Measurements from ENCODE around the gene TNFSF12. TPM values are rescaled to one million over a fixed set of nuclear protein-coding genes. Genes with fewer than 3 reads are reported as not detected.
A peak's percentile ranks its signal among the peaks of the same experiment; 100 is the strongest.

The TNFSF12 gene
- polyA plus RNA-seq, 3 donors, result 37.7 to 98.3 (median 50.2) TPM

- Mint-ChIP-seq H3K4me1 (peaks cover 67% of the 10 kb centered on the region), H3K27me3 (ENCODE audit: low read depth in 3 of 3) (peaks cover 0 to 8% (median 7%) of the 10 kb centered on the region in 3 donors), H3K4me3 (peak within 1 kb of the TSS; percentile 97 to 98), H3K27ac (peak within 1 kb of the TSS; percentile 93 to 98 (median 97)), H3K36me3 (peaks cover 31 to 52% of the 10 kb centered on the region in 2 donors), H3K9me3 (peaks cover 0 to 3% (median 0%) of the 10 kb centered on the region in 7 donors)
- H3K4me2 ChIP-seq (replicated peaks; ENCODE audit: extremely low read depth, low read length, poor library complexity, severe bottlenecking), result peak within 1 kb of the TSS; percentile 90
- H3K9ac ChIP-seq (ENCODE audit: insufficient read depth, low read length, poor library complexity, severe bottlenecking), result peak within 1 kb of the TSS; percentile 72
- 0% methylated on average over 11 of the region's 16 CpGs for WGBS (ENCODE audit: insufficient coverage)
- peaks cover 13 to 19% of the 10 kb centered on the region in 2 donors for H3K36me3 ChIP-seq (replicated peaks in 1 of 2; ENCODE audit: control insufficient read depth in 1 of 2, insufficient read depth in 2 of 2, low read length in 2 of 2)
- H3K79me2 ChIP-seq (ENCODE audit: insufficient read depth, low read length), result peaks cover 62% of the 10 kb centered on the region
- intact Hi-C loops (cut with micrococcal nuclease), result no loop called here
- no peaks in the 10 kb centered on the region for H3K27me3 ChIP-seq (ENCODE audit: control insufficient read depth in 2 of 2, insufficient read depth in 2 of 2, low read length in 2 of 2)
- peak within 1 kb of the TSS; percentile 90 to 92 for H3K27ac ChIP-seq (ENCODE audit: low read depth in 1 of 2, low read length in 2 of 2)
- no peak for TF ChIP-seq CTCF (IDR thresholded peaks at IDR 0.05)
- H3K4me1 ChIP-seq (ENCODE audit: control insufficient read depth in 1 of 2, insufficient read depth in 2 of 2, low read length in 2 of 2), result peaks cover 72 to 80% of the 10 kb centered on the region in 2 donors
- H3K4me3 ChIP-seq (replicated peaks in 1 of 3; ENCODE audit: low read depth in 2 of 3, low read length in 3 of 3), result peak within 1 kb of the TSS; percentile 69 to 100 (median 91)
- no peaks in the 10 kb centered on the region for H3K9me3 ChIP-seq (replicated peaks in 1 of 2; ENCODE audit: control insufficient read depth in 1 of 2, insufficient read depth in 1 of 2, low read length in 2 of 2)
- H2AFZ ChIP-seq (ENCODE audit: insufficient read depth, low read depth, low read length, poor library complexity, severe bottlenecking), result peak within 1 kb of the TSS; percentile 70
- peak in 2 of 3 donors; percentile 64 to 75 for DNase-seq
- H4K20me1 ChIP-seq (ENCODE audit: insufficient read depth, low read length), result peaks cover 23% of the 10 kb centered on the region
These were observed 9.9 kb downstream of the TNFSF12 start, which contains the start of gene TNFSF13 for GRCh38 chr17:7558544-7559319. TNFSF13 (plus strand) TSS chr17:7558750; CDS start chr17:7559040, 290 bp downstream.

- peaks cover 31% of the 10 kb centered on the region for H4K20me1 ChIP-seq (ENCODE audit: insufficient read depth, low read length)
- H3K4me2 ChIP-seq (replicated peaks; ENCODE audit: extremely low read depth, low read length, poor library complexity, severe bottlenecking), result peak overlapping the region; percentile 90
- WGBS (ENCODE audit: insufficient coverage), result 32% methylated on average over 3 of the region's 18 CpGs
- peaks cover 21 to 26% of the 10 kb centered on the region in 2 donors for H3K36me3 ChIP-seq (replicated peaks in 1 of 2; ENCODE audit: control insufficient read depth in 1 of 2, insufficient read depth in 2 of 2, low read length in 2 of 2)
- intact Hi-C loops (cut with micrococcal nuclease), result loop anchor here (2.0 to 10.0 kb wide), 7 partner anchors 37 to 305 kb away; partner anchors contain the start of genes FGF11 (in 2 of the 2), TMEM102 (in 2 of the 2), CTDNEP1 (in 1 of the 2) and ELP5 (in 1 of the 2)
- no peak for DNase-seq
- H3K9ac ChIP-seq (ENCODE audit: insufficient read depth, low read length, poor library complexity, severe bottlenecking), result peak overlapping the region; percentile 72
- H2AFZ ChIP-seq (ENCODE audit: insufficient read depth, low read depth, low read length, poor library complexity, severe bottlenecking), result peak overlapping the region; percentile 70
- H3K4me3 ChIP-seq (replicated peaks in 1 of 3; ENCODE audit: low read depth in 2 of 3, low read length in 3 of 3), result peak overlapping the region; percentile 69 to 100 (median 91)
- no peak for TF ChIP-seq CTCF (IDR thresholded peaks at IDR 0.05)
- Mint-ChIP-seq H3K27ac (peak overlapping the region; percentile 93 to 98 (median 97)), H3K4me3 (peak overlapping the region; percentile 97 to 98), H3K27me3 (ENCODE audit: low read depth in 3 of 3) (peaks cover 0 to 8% (median 7%) of the 10 kb centered on the region in 3 donors), H3K36me3 (peaks cover 33 to 56% of the 10 kb centered on the region in 2 donors), H3K9me3 (peaks cover 0 to 3% (median 0%) of the 10 kb centered on the region in 7 donors), H3K4me1 (peaks cover 64% of the 10 kb centered on the region)
- peak overlapping the region; percentile 90 to 92 for H3K27ac ChIP-seq (ENCODE audit: low read depth in 1 of 2, low read length in 2 of 2)
- no peaks in the 10 kb centered on the region for H3K27me3 ChIP-seq (ENCODE audit: control insufficient read depth in 2 of 2, insufficient read depth in 2 of 2, low read length in 2 of 2)
- H3K4me1 ChIP-seq (ENCODE audit: control insufficient read depth in 1 of 2, insufficient read depth in 2 of 2, low read length in 2 of 2), result peaks cover 67 to 76% of the 10 kb centered on the region in 2 donors
- no peaks in the 10 kb centered on the region for H3K9me3 ChIP-seq (replicated peaks in 1 of 2; ENCODE audit: control insufficient read depth in 1 of 2, insufficient read depth in 1 of 2, low read length in 2 of 2)
- H3K79me2 ChIP-seq (ENCODE audit: insufficient read depth, low read length), result peaks cover 70% of the 10 kb centered on the region
These were observed 10.7 kb downstream of the TNFSF12 start for GRCh38 chr17:7559320-7560171.
